A549 (cell line): Measurements from ENCODE around the gene ADSS1. TPM values are rescaled to one million over a fixed set of nuclear protein-coding genes. Genes with fewer than 3 reads are reported as not detected.

Source experiments
- ATAC-seq, 2 experiments: fragments of 200-7000 bp in 1 of 2; fragments of >200 bp in 1 of 2; cut with Nextera tagmentation in 1 of 2; cut with Tn5 transposase in 1 of 2; 3 replicates each; pipeline versions ENCODE4 v1.8.0 to v1.9.1; 2018 to 2020; ENCODE audit warnings: mild to moderate bottlenecking in 1 of 2, moderate library complexity in 1 of 2
- CTCF ChIA-PET: fragments of 300-600 bp; sonication (Branson Sonifier 250); formaldehyde crosslinking; extraction: SDS; loops from one replicate; lab custom pipeline; 2021; ENCODE audit warnings: antibody characterized with exemption, inconsistent platforms; lab: Yijun Ruan, JAX
- POLR2A ChIA-PET: fragments of 350-600 bp; formaldehyde crosslinking; extraction: SDS; loops from one replicate; lab custom pipeline; 2021; ENCODE audit warnings: antibody characterized with exemption, inconsistent platforms; lab: Yijun Ruan, JAX
- DNase-seq, 2 experiments: peaks; one replicate each; pipeline versions ENCODE4 v3.0.0 to v3.0.0-alpha.2; 2011 to 2016; ENCODE audit warnings: low read depth in 1 of 2, low spot score in 1 of 2
- FAIRE-seq: peaks from 2 replicates; lab custom pipeline; 2011; peaks lifted over from hg19 to GRCh38; lab: Jason Lieb, UNC
- H3K27ac ChIP-seq, 2 experiments: fragments of >200 bp; sonication (Bioruptor Twin); formaldehyde crosslinking; 3 replicates each; pipeline ENCODE4 v1.5.1; 2016 to 2017
- H3K4me1 ChIP-seq: fragments of >200 bp; sonication (Bioruptor Twin); formaldehyde crosslinking; 3 replicates; pipeline ENCODE4 v1.6.1; 2016
- H3K4me2 ChIP-seq: fragments of >200 bp; sonication (Bioruptor Twin); formaldehyde crosslinking; 3 replicates; pipeline ENCODE4 v1.6.1; 2016
- H3K4me3 ChIP-seq: fragments of >200 bp; sonication (Bioruptor Twin); formaldehyde crosslinking; 3 replicates; pipeline ENCODE4 v1.5.1; 2016
- H3K9me3 ChIP-seq: fragments of >200 bp; sonication (Bioruptor Twin); formaldehyde crosslinking; 3 replicates; pipeline ENCODE4 v1.6.1; 2016
- CHD4 ChIP-seq: fragments of 200-600 bp; sonication (generic); IDR thresholded peaks from 2 replicates; pipeline ENCODE4 v1.6.1; 2016; ENCODE audit warnings: antibody characterized with exemption, mild to moderate bottlenecking, borderline replicate concordance
- E2F6 ChIP-seq: IDR thresholded peaks from 2 replicates; pipeline ENCODE4 v1.6.1; 2012; ENCODE audit warnings: low read depth, borderline replicate concordance
- EHF ChIP-seq: fragments of 250-450 bp; sonication (Bioruptor Pico); IDR thresholded peaks from 2 replicates; pipeline ENCODE4 v1.5.0; 2020; ENCODE audit warnings: mild to moderate bottlenecking
- EHMT2 ChIP-seq: fragments of 200-600 bp; sonication (generic); IDR thresholded peaks from 2 replicates; pipeline ENCODE4 v1.6.1; 2016; ENCODE audit warnings: antibody characterized with exemption, low read depth, mild to moderate bottlenecking, moderate library complexity
- EP300 ChIP-seq, 2 experiments: fragments of >200 bp; sonication (Bioruptor Twin); formaldehyde crosslinking; IDR thresholded peaks; 2 replicates in 1 of 2; 3 replicates in 1 of 2; pipeline ENCODE4 v1.6.1; 2016 to 2017
- FOSB ChIP-seq: fragments of 250-450 bp; sonication (Bioruptor Pico); IDR thresholded peaks from 2 replicates; pipeline ENCODE4 v1.5.0; 2020; ENCODE audit warnings: mild to moderate bottlenecking, moderate library complexity
- HEYL ChIP-seq: fragments of 250-450 bp; sonication (Bioruptor Pico); IDR thresholded peaks from 2 replicates; pipeline ENCODE4 v1.8.0; 2021; ENCODE audit warnings: mild to moderate bottlenecking, moderate library complexity
- HOXA7 ChIP-seq: fragments of 250-450 bp; sonication (Bioruptor Pico); IDR thresholded peaks from 2 replicates; pipeline ENCODE4 v1.5.0; 2020; ENCODE audit warnings: mild to moderate bottlenecking, moderate library complexity
- HOXB5 ChIP-seq: fragments of 250-450 bp; sonication (Bioruptor Pico); IDR thresholded peaks from 2 replicates; pipeline ENCODE4 v1.5.0; 2020; ENCODE audit warnings: mild to moderate bottlenecking, moderate library complexity
- MAFK ChIP-seq: fragments of 450-650 bp; IDR thresholded peaks from 2 replicates; pipeline ENCODE4 v1.6.1; 2014; ENCODE audit not compliant: partially characterized antibody
- MYC ChIP-seq: IDR thresholded peaks from 2 replicates; pipeline ENCODE4 v1.6.1; 2012; ENCODE audit warnings: mild to moderate bottlenecking, inconsistent platforms, low read length, improper control_type of control experiment, borderline replicate concordance
- POLR2A ChIP-seq: IDR thresholded peaks from 2 replicates; pipeline ENCODE4 v1.6.1; 2012; ENCODE audit warnings: mild to moderate bottlenecking, low read length
- POLR2AphosphoS2 ChIP-seq: conservative IDR thresholded peaks from 2 replicates; pipeline ENCODE4 v1.6.1; 2012; ENCODE audit warnings: low read length, improper control_type of control experiment, inconsistent platforms
- RCOR1 ChIP-seq: fragments of 150-350 bp; IDR thresholded peaks from 2 replicates; pipeline ENCODE4 v1.6.1; 2014; ENCODE audit warnings: antibody characterized with exemption, low read length, low read depth
- REST ChIP-seq: fragments of 200-600 bp; sonication (generic); IDR thresholded peaks from 2 replicates; pipeline ENCODE4 v1.6.1; 2016; ENCODE audit warnings: antibody characterized with exemption, mild to moderate bottlenecking, moderate library complexity
- RFX5 ChIP-seq: fragments of 450-650 bp; IDR thresholded peaks from 2 replicates; pipeline ENCODE4 v1.7.1; 2014; ENCODE audit warnings: antibody characterized with exemption, mild to moderate bottlenecking, moderate library complexity
- SREBF2 ChIP-seq: fragments of 450-650 bp; IDR thresholded peaks from 2 replicates; pipeline ENCODE4 v1.6.1; 2014; ENCODE audit warnings: mild to moderate bottlenecking, moderate library complexity
- ZC3H11A ChIP-seq: fragments of 450-650 bp; IDR thresholded peaks from 2 replicates; pipeline ENCODE4 v1.6.1; 2014; ENCODE audit warnings: antibody characterized with exemption, mild to moderate bottlenecking
- ZSCAN20 ChIP-seq: fragments of 250-450 bp; sonication (Bioruptor Pico); IDR thresholded peaks from 2 replicates; pipeline ENCODE4 v1.8.0; 2022; ENCODE audit warnings: mild to moderate bottlenecking, moderate library complexity
- whole genome bisulfite sequencing: methylation state at CpG from one replicate; pipeline ENCODE4 v1.1.6; 2017; ENCODE audit errors: missing lambda C conversion rate; 5-methylcytosine and 5-hydroxymethylcytosine counted together
- polyA plus RNA-seq, 4 experiments: library from polyadenylated mRNA; depleted of rRNA in 3 of 4; stranded (reverse); fragments of >200 nt; fragmentation: RNase III in 1 of 4; extraction: RNeasy Plus Mini Kit Qiagen cat#74134 plus additional on column Dnase treatment in 1 of 4; gene quantifications; 2 replicates in 3 of 4; 3 replicates in 1 of 4; pipeline ENCODE4 v1.2.3, GENCODE V29; 2011 to 2017
- TF ChIP-seq, protein P1 (sequence below): fragments of >200 bp; sonication (Bioruptor Twin); formaldehyde crosslinking; IDR thresholded peaks from 3 replicates; pipeline ENCODE4 v1.5.1; 2016

The ADSS1 gene
- polyA plus RNA-seq, 2 of the 4 experiments (the other 2 are of a cell fraction): 6.2 to 10.1 TPM

DNA sequence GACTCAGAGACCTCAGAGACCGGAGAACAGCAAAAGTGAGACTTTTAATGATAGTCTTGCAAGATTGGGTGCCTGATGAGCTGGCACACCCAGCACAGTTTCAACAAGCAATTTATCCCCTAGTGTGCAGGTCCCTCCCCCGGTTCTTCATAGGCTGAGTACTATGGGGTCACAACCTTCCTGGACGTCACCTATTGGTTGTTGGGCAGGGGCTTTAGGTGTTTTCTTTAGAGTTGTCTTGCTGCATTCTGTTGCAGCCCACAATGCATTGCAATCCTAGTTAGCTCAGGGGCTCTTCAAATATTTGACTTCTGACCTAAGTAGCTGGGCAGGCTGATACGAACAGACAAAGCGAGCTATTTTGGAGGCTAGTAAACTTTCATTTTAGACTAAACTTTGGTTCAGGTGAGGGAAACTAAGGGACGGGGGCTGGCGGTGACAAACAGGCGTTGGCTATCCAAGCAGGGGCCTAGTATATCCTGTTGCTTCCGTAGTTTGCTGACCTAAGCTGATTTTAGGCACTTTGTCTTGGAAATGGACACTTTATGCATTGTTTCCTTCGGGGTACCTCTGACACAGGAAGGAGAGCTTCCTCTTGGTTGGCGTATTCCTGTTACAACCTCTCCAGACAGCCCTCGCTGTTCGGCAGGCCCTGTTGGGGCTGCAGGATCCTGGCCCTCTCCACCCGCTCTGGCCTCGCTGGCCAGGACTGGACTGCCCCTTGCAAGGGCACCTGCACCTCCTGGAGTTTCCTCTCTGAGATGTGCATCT lies 43.0 kb downstream of the ADSS1 start:
- ChIA-PET CTCF (interaction anchor here (0.9 to 9.3 kb wide), 7 partner anchors 8 to 59 kb away, joined by 3 to 88 read pairs (median 6); partner anchors contain the start of gene ADSS1), POLR2A (no interaction called here)
- ATAC-seq (no peak), FAIRE-seq (no peak), DNase-seq (no peak)
- no peak for TF ChIP-seq CHD4
- no peak for TF ChIP-seq SREBF2
- peak; percentile 86 for TF ChIP-seq MAFK
- TF ChIP-seq MYC: no peak
- peaks cover 14% of the 10 kb centered on the region for H3K4me1 ChIP-seq
- H3K9me3 ChIP-seq: peaks cover 2% of the 10 kb centered on the region; the same call in 1 of the 3 replicates
- 89% methylated on average over 15 of the region's 15 CpGs for WGBS
- no peak overlapping the region for H3K4me2 ChIP-seq
- H3K27ac ChIP-seq: no peak overlapping the region
- H3K4me3 ChIP-seq: no peak overlapping the region

DNA sequence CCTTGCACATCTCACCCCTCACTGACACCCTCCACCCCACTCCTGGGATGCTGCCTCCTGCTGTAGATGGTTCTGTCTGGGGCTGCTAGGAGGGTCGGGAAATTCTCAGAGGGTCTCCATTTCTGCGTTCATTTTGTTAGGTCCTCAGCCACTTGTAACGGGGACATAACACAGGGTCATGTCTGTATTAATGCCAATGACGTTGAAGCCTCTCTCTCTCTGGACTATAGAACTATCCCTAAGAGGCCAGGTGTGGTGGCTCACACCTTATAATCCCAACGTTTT lies 43.5 kb downstream of the ADSS1 start:
- DNase-seq (no peak), ATAC-seq (no peak), FAIRE-seq (no peak)
- no peak for TF ChIP-seq EHF (CRISPR knock-in tag)
- no peak for TF ChIP-seq RCOR1
- no peak for TF ChIP-seq EHMT2
- no peak for TF ChIP-seq REST
- TF ChIP-seq FOSB (CRISPR knock-in tag): no peak
- TF ChIP-seq POLR2AphosphoS2: no peak
- TF ChIP-seq HEYL (CRISPR knock-in tag): no peak
- no peak for TF ChIP-seq E2F6
- no peak for TF ChIP-seq ZSCAN20 (CRISPR knock-in tag)
- no peak for TF ChIP-seq ZC3H11A
- TF ChIP-seq RFX5: no peak
- TF ChIP-seq POLR2A: no peak
- no peak for TF ChIP-seq CHD4
- no peak for TF ChIP-seq EP300 (IDR thresholded peaks at IDR 0.05)
- TF ChIP-seq HOXA7 (CRISPR knock-in tag): no peak
- TF ChIP-seq, protein P1, sequence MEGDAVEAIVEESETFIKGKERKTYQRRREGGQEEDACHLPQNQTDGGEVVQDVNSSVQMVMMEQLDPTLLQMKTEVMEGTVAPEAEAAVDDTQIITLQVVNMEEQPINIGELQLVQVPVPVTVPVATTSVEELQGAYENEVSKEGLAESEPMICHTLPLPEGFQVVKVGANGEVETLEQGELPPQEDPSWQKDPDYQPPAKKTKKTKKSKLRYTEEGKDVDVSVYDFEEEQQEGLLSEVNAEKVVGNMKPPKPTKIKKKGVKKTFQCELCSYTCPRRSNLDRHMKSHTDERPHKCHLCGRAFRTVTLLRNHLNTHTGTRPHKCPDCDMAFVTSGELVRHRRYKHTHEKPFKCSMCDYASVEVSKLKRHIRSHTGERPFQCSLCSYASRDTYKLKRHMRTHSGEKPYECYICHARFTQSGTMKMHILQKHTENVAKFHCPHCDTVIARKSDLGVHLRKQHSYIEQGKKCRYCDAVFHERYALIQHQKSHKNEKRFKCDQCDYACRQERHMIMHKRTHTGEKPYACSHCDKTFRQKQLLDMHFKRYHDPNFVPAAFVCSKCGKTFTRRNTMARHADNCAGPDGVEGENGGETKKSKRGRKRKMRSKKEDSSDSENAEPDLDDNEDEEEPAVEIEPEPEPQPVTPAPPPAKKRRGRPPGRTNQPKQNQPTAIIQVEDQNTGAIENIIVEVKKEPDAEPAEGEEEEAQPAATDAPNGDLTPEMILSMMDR: no peak
- no peak for TF ChIP-seq HOXB5 (CRISPR knock-in tag)
- WGBS: 65% methylated on average over 5 of the region's 5 CpGs
- peaks cover 14% of the 10 kb centered on the region for H3K4me1 ChIP-seq
- H3K4me2 ChIP-seq: no peak overlapping the region
- H3K27ac ChIP-seq: no peak overlapping the region
- ChIA-PET CTCF (interaction anchor here (0.5 to 9.3 kb wide), 23 partner anchors 9 to 1905 kb away, joined by 3 to 88 read pairs (median 6); partner anchors contain the start of genes ADSS1 and SIVA1), POLR2A (no interaction called here)
- peaks cover 2% of the 10 kb centered on the region; the same call in 1 of the 3 replicates for H3K9me3 ChIP-seq
- no peak overlapping the region for H3K4me3 ChIP-seq
